Measurements from ENCODE around the gene DLG2.
"Not testable (repeated sequence)": the region's sequence is repeated elsewhere in the genome, so short reads cannot be mapped to it uniquely, and the experiment has no call there.

DLG2 gene

GRCh38 chr11:85182441-85183387, 444.4 kb downstream of the DLG2 start:
- no peak for DNase-seq

- no peak for DNase-seq
These were observed 446.6 kb downstream of the DLG2 start for GRCh38 chr11:85180528-85180927.

GRCh38 chr11:85171648-85172257, 455.4 kb downstream of the DLG2 start:
- DNase-seq: no peak

- no peak for DNase-seq
These were observed 457.0 kb downstream of the DLG2 start for GRCh38 chr11:85170184-85170583.

- DNase-seq: no peak
These were observed 459.7 kb downstream of the DLG2 start for GRCh38 chr11:85167471-85167870.

- DNase-seq: no peak
These were observed 460.1 kb downstream of the DLG2 start for GRCh38 chr11:85167038-85167437.

- DNase-seq: no peak
These were observed 461.3 kb downstream of the DLG2 start for GRCh38 chr11:85165819-85166218.

GRCh38 chr11:85164743-85165142, 462.4 kb downstream of the DLG2 start:
- no peak for DNase-seq

GRCh38 chr11:85154294-85154693, 472.9 kb downstream of the DLG2 start:
- DNase-seq: no peak

GRCh38 chr11:85137597-85137996, 489.5 kb downstream of the DLG2 start:
- no peak for DNase-seq

- DNase-seq: no peak
These were observed 493.5 kb downstream of the DLG2 start for GRCh38 chr11:85133636-85134035.

- DNase-seq: no peak
These were observed 494.1 kb downstream of the DLG2 start for GRCh38 chr11:85132851-85133585.

- DNase-seq: no peak
These were observed 499.8 kb downstream of the DLG2 start for GRCh38 chr11:85127349-85127748.

- DNase-seq: no peak
These were observed 503.4 kb downstream of the DLG2 start for GRCh38 chr11:85123752-85124231.

- DNase-seq: no peak
These were observed 509.0 kb downstream of the DLG2 start for GRCh38 chr11:85118151-85118550.

- no peak for DNase-seq
These were observed 511.3 kb downstream of the DLG2 start for GRCh38 chr11:85115798-85116197.

- no peak for DNase-seq
These were observed 512.4 kb downstream of the DLG2 start for GRCh38 chr11:85114786-85115185.

- DNase-seq: not testable (repeated sequence)
These were observed 516.9 kb downstream of the DLG2 start for GRCh38 chr11:85110246-85110645.

- no peak for DNase-seq
These were observed 518.0 kb downstream of the DLG2 start for GRCh38 chr11:85109141-85109540.

GRCh38 chr11:85105868-85106267, 521.3 kb downstream of the DLG2 start:
- DNase-seq: no peak

- DNase-seq: no peak
These were observed 527.6 kb downstream of the DLG2 start for GRCh38 chr11:85099522-85099921.

- no peak for DNase-seq
These were observed 528.1 kb downstream of the DLG2 start for GRCh38 chr11:85098996-85099395.

- DNase-seq: no peak
These were observed 530.2 kb downstream of the DLG2 start for GRCh38 chr11:85096939-85097338.
